Neural progenitor cell (in vitro differentiated cells): ENCODE measurements around the gene CARMIL1. TPM values are rescaled to one million over a fixed set of nuclear protein-coding genes. Genes with fewer than 3 reads are reported as not detected.
A peak's percentile ranks its signal among the peaks of the same experiment; 100 is the strongest.

Source experiments
- DNase-seq: peaks from one replicate; pipeline ENCODE4 v3.0.0-alpha.2; 2016; ENCODE audit warnings: low spot score
- H2AFZ ChIP-seq: fragments of 200-600 bp; sonication (generic); replicated peaks from 2 replicates; pipeline ENCODE4 v1.6.1; 2016; ENCODE audit warnings: antibody characterized with exemption
- H3F3A ChIP-seq: fragments of 200-600 bp; sonication (generic); 2 replicates; pipeline ENCODE4 v1.6.1; 2016; ENCODE audit warnings: antibody characterized with exemption, low read depth
- H3K27ac ChIP-seq: fragments of 200-600 bp; sonication (generic); 2 replicates; pipeline ENCODE4 v1.5.1; 2016; ENCODE audit warnings: mild to moderate bottlenecking
- H3K27me3 ChIP-seq: fragments of 200-600 bp; sonication (generic); 2 replicates; pipeline ENCODE4 v1.6.1; 2016; ENCODE audit warnings: mild to moderate bottlenecking, moderate library complexity
- H3K36me3 ChIP-seq: fragments of 200-600 bp; sonication (generic); 2 replicates; pipeline ENCODE4 v1.5.1; 2016
- H3K4me1 ChIP-seq: fragments of 200-600 bp; sonication (generic); 2 replicates; pipeline ENCODE4 v1.6.1; 2016; ENCODE audit warnings: mixed run types
- H3K4me2 ChIP-seq: fragments of 200-600 bp; sonication (generic); 2 replicates; pipeline ENCODE4 v1.6.1; 2016
- H3K4me3 ChIP-seq: fragments of 200-600 bp; sonication (generic); 2 replicates; pipeline ENCODE4 v1.5.1; 2016
- H3K79me2 ChIP-seq: fragments of 200-600 bp; sonication (generic); 2 replicates; pipeline ENCODE4 v1.6.1; 2016; ENCODE audit warnings: low read depth
- H3K9ac ChIP-seq: fragments of 200-600 bp; sonication (generic); 2 replicates; pipeline ENCODE4 v1.6.1; 2016
- H3K9me3 ChIP-seq: fragments of 200-600 bp; sonication (generic); 2 replicates; pipeline ENCODE4 v1.5.1; 2016; ENCODE audit warnings: low read depth
- H4K20me1 ChIP-seq: fragments of 200-600 bp; sonication (generic); 2 replicates; pipeline ENCODE4 v1.6.1; 2016; ENCODE audit warnings: low read depth
- H3K27ac Mint-ChIP-seq: 3 replicates; pipeline ENCODE4 v1.8.0; 2021; ENCODE audit warnings: mixed read lengths
- H3K27me3 Mint-ChIP-seq: 2 replicates; pipeline ENCODE4 v1.8.0; 2022; ENCODE audit warnings: low read depth, mild to moderate bottlenecking, inconsistent platforms, moderate library complexity, mixed read lengths; ENCODE audit not compliant: insufficient read depth
- H3K36me3 Mint-ChIP-seq: 3 replicates; pipeline ENCODE4 v1.8.0; 2021; ENCODE audit warnings: mixed read lengths
- H3K4me1 Mint-ChIP-seq: 3 replicates; pipeline ENCODE4 v1.8.0; 2021; ENCODE audit warnings: mixed read lengths
- H3K4me3 Mint-ChIP-seq: 3 replicates; pipeline ENCODE4 v1.8.0; 2021; ENCODE audit warnings: mild to moderate bottlenecking, moderate library complexity, mixed read lengths
- H3K9me3 Mint-ChIP-seq: 3 replicates; pipeline ENCODE4 v1.8.0; 2020; ENCODE audit warnings: mixed read lengths
- CTCF ChIP-seq: fragments of 200-600 bp; sonication (generic); IDR thresholded peaks from 2 replicates; pipeline ENCODE4 v1.5.1; 2017; ENCODE audit warnings: antibody characterized with exemption, mild to moderate bottlenecking
- EZH2 ChIP-seq: fragments of 200-600 bp; sonication (generic); IDR thresholded peaks from 2 replicates; pipeline ENCODE4 v1.6.1; 2017; ENCODE audit warnings: antibody characterized with exemption, mild to moderate bottlenecking, moderate library complexity
- EZH2phosphoT487 ChIP-seq: fragments of 200-600 bp; sonication (generic); IDR thresholded peaks from 2 replicates; pipeline ENCODE4 v1.6.1; 2017; ENCODE audit warnings: antibody characterized with exemption
- total RNA-seq: library from RNA; depleted of rRNA; stranded (reverse); fragments of >200 nt; gene quantifications from 2 replicates; pipeline ENCODE4 v1.2.3, GENCODE V29; 2015; ENCODE audit warnings: low replicate concordance

CARMIL1 gene
- total RNA-seq, 1 donor from 2014 or later, result 13.3 TPM

DNA sequence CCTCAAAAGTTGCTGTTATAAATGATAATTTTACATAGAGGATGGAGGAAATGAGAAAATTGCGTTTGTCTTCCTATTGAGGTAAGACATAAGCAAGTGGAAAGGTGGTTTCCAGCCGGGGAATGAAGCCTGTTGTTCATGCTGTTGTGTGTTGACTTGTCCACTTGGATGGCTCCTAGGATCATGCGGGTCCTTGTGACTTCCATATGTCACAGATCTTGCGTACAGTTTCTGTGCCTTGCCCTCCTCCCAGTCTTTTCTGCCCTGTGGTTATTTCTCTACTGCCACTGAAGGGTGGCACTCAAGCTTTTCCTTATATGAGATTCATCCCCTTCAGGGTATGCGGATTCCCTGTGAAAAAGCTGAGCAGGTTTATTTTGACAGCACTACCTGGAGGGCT is 116.6 kb downstream of the CARMIL1 start:
- no peak overlapping the region for H3K4me3 ChIP-seq
- H3K9ac ChIP-seq, result no peak overlapping the region
- peaks cover 10% of the 10 kb centered on the region for H3K79me2 ChIP-seq
- no peak for DNase-seq
- H4K20me1 ChIP-seq, result no peaks in the 10 kb centered on the region
- H3K36me3 ChIP-seq, result no peaks in the 10 kb centered on the region
- TF ChIP-seq EZH2phosphoT487, result no peak
- TF ChIP-seq CTCF, result no peak
- no peak for TF ChIP-seq EZH2
- no peaks in the 10 kb centered on the region for H3K9me3 ChIP-seq
- no peak overlapping the region for H3K4me2 ChIP-seq
- Mint-ChIP-seq H3K36me3 (no peaks in the 10 kb centered on the region), H3K27ac (no peak overlapping the region), H3K27me3 (no peaks in the 10 kb centered on the region), H3K9me3 (no peaks in the 10 kb centered on the region), H3K4me3 (no peak overlapping the region), H3K4me1 (peaks cover 3% of the 10 kb centered on the region)
- no peaks in the 10 kb centered on the region for H3K27me3 ChIP-seq
- H2AFZ ChIP-seq, result no peak overlapping the region
- H3K4me1 ChIP-seq, result peaks cover 23% of the 10 kb centered on the region
- no peak overlapping the region for H3K27ac ChIP-seq
- H3F3A ChIP-seq, result peaks cover 21% of the 10 kb centered on the region

GRCh38 chr6:25397406-25397805 is 118.2 kb downstream of the CARMIL1 start:
- no peak overlapping the region for H3K27ac Mint-ChIP-seq
- Histone ChIP-seq H2AFZ (no peak overlapping the region), H3K4me3 (no peak overlapping the region), H3K27ac (peak overlapping the region; percentile 82), H3K36me3 (no peaks in the 10 kb centered on the region), H3K9ac (no peak overlapping the region), H3F3A (peaks cover 21% of the 10 kb centered on the region), H3K27me3 (no peaks in the 10 kb centered on the region), H3K4me1 (peaks cover 23% of the 10 kb centered on the region), H3K9me3 (no peaks in the 10 kb centered on the region), H3K4me2 (peak overlapping the region; percentile 52), H3K79me2 (peaks cover 10% of the 10 kb centered on the region), H4K20me1 (no peaks in the 10 kb centered on the region)
- no peaks in the 10 kb centered on the region for H3K9me3 Mint-ChIP-seq
- H3K4me3 Mint-ChIP-seq, result no peak overlapping the region
- peak; percentile 65 for DNase-seq
- H3K36me3 Mint-ChIP-seq, result no peaks in the 10 kb centered on the region
- no peaks in the 10 kb centered on the region for H3K27me3 Mint-ChIP-seq
- H3K4me1 Mint-ChIP-seq, result peaks cover 3% of the 10 kb centered on the region
- no peak for TF ChIP-seq EZH2phosphoT487
- no peak for TF ChIP-seq CTCF
- TF ChIP-seq EZH2, result no peak

GRCh38 chr6:25399885-25400284 is 120.7 kb downstream of the CARMIL1 start:
- Histone ChIP-seq H3K9me3 (no peaks in the 10 kb centered on the region), H3K4me2 (no peak overlapping the region), H3K27ac (no peak overlapping the region), H3K36me3 (no peaks in the 10 kb centered on the region), H3K27me3 (no peaks in the 10 kb centered on the region), H3K9ac (no peak overlapping the region), H3F3A (peaks cover 21% of the 10 kb centered on the region), H3K4me3 (no peak overlapping the region), H3K79me2 (peaks cover 6% of the 10 kb centered on the region), H4K20me1 (no peaks in the 10 kb centered on the region), H3K4me1 (peaks cover 23% of the 10 kb centered on the region), H2AFZ (no peak overlapping the region)
- Mint-ChIP-seq H3K9me3 (no peaks in the 10 kb centered on the region), H3K4me1 (peaks cover 3% of the 10 kb centered on the region), H3K36me3 (no peaks in the 10 kb centered on the region), H3K4me3 (no peak overlapping the region), H3K27ac (no peak overlapping the region), H3K27me3 (no peaks in the 10 kb centered on the region)
- no peak for TF ChIP-seq EZH2
- no peak for TF ChIP-seq EZH2phosphoT487
- no peak for TF ChIP-seq CTCF
- no peak for DNase-seq
